Frontal cortex (tissue), 4 donors: ENCODE data around the gene INTS13. TPM values are rescaled to one million over a fixed set of nuclear protein-coding genes. Genes with fewer than 3 reads are reported as not detected.
"Not testable (repeated sequence)": the region's sequence is repeated elsewhere in the genome, so short reads cannot be mapped to it uniquely, and the experiment has no call there.

Experiments used
- DNase-seq, 2 donors: peaks; one replicate each; pipeline ENCODE4 v3.0.0; 2012; ENCODE audit warnings: low spot score in 2 of 2
- FAIRE-seq: peaks from 2 replicates; lab custom pipeline; 2012; peaks lifted over from hg19 to GRCh38; lab: Jason Lieb, UNC
- total RNA-seq: library from RNA; depleted of rRNA; stranded (reverse); fragments of >200 nt; gene quantifications from one replicate; pipeline ENCODE4 v1.2.3, GENCODE V29; 2014
- donor health status: control.
- donor health status: control.
- donor health status: control.

Gene INTS13, protein sequence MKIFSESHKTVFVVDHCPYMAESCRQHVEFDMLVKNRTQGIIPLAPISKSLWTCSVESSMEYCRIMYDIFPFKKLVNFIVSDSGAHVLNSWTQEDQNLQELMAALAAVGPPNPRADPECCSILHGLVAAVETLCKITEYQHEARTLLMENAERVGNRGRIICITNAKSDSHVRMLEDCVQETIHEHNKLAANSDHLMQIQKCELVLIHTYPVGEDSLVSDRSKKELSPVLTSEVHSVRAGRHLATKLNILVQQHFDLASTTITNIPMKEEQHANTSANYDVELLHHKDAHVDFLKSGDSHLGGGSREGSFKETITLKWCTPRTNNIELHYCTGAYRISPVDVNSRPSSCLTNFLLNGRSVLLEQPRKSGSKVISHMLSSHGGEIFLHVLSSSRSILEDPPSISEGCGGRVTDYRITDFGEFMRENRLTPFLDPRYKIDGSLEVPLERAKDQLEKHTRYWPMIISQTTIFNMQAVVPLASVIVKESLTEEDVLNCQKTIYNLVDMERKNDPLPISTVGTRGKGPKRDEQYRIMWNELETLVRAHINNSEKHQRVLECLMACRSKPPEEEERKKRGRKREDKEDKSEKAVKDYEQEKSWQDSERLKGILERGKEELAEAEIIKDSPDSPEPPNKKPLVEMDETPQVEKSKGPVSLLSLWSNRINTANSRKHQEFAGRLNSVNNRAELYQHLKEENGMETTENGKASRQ
- 26.9 TPM for total RNA-seq

DNA sequence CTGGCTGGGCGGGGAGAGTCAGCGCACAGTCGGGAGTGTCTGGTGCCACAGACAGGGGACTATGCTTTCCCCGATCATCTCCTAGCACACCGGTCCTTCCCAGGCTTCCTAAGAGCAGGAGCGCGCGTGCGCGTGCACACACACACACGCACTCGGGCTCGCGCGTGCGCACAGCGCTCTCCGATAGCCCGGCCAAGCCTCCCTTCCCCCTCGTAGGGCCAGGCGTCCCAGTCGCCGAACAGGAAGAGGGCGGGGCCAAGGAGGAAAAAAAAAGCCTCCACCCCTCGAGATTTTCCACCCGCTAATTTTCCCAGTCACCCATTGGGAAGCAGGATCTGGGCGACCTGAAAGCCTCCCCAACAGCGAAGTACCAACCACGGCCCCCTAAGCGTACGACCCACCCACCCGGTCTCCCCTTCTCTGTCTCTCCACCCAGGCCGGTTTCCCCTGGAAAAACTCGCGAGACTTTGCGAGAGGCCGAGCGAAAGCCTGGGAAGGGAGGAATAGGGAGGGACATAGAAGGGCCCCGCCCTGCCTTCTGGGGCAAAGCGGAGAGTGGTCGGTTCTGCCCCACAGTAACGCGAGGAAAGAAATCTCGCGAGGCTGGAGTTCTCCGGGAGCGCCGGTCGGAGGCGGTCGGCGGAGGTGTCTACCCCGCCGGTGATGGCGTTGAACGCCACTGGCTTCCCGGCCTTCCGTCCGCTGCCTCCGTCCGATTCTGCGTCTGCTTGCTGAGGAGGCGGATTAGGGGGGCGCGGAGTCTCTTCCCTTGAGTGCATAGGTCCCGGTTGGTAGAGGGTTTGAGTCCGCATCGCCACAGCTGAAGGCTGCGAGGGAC, at the start of gene INTS13, which contains the start of gene FGFR1OP2:
TSS of gene INTS13 (minus strand) at position 119 of the 838 bp plus-strand sequence. CDS start 1,178 bp downstream, outside the sequence.
TSS of gene FGFR1OP2 (plus strand) at position 608 of the 838 bp plus-strand sequence. CDS start 15,689 bp downstream, outside the sequence.
- no peak for FAIRE-seq
- peak; percentile 87 to 94 for DNase-seq

GRCh38 chr12:26982866-26983265, 45.1 kb upstream of the INTS13 start:
- FAIRE-seq (no peak), DNase-seq (no peak)

- FAIRE-seq (no peak), DNase-seq (no peak)
Observed at GRCh38 chr12:26979733-26980132, 42.0 kb upstream of the INTS13 start.

DNA sequence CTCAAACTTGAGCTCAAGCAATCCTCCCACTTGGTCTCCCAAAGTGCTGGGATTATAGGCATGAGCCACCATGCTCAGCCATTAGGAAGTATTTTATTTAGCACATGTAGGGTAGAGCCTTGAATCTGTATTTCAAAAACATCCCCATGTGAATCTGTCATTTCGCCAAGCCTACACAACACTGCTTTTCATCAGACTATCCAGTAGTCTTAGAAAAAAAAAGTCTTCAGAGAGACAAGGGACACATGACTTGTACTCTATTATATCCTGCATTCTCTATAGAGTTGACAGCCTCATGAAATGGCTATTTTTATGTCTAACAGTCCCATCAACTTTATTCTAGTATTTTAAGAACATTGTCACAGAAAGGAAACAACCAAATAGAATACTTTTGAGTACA, 41.0 kb upstream of the INTS13 start:
- no peak for FAIRE-seq
- peak in 1 of 2 donors; percentile 10 for DNase-seq

DNA sequence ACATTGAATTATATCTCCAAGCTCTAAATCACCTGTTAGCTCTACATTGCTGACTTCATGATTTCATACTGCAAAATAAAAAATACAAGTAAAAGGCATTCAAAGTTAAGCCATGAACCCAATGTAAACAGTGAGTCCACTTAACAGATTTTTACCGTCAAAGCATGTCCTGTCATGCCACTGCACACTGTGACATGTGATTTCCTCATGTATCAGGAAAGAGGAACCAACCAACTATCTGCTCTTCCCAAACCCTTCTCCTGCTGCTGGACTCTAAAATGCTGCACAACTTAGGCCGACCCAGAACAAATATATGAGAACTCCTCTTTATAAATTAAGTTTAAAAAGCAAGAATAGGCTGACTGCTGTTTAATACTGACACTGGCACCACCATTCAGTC, 38.9 kb upstream of the INTS13 start:
- no peak for FAIRE-seq
- no peak for DNase-seq

- FAIRE-seq (no peak), DNase-seq (no peak)
Observed at GRCh38 chr12:26971963-26972362, 34.2 kb upstream of the INTS13 start.

GRCh38 chr12:26970136-26970535, 32.4 kb upstream of the INTS13 start:
- DNase-seq (no peak), FAIRE-seq (no peak)

DNA sequence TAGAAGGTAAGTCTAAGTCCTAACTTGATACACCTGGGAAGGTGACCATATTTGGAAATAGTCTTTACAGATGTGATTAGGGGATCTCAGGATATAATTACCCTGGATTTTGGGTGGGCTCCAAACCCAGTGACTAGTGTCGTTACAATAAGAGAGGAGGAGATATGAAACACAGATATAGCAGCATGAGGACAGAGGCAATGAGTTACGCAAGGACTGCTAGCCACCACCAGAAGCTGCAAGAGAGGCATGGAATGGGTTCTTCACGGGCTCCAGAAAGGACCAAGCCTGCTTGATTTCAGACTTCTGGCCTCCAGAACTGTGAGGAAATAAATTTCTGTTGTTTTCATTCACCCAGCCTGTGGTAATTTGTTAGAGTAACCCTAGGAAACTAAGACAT, 29.1 kb upstream of the INTS13 start:
- DNase-seq (no peak), FAIRE-seq (no peak)

GRCh38 chr12:26963413-26963812, 25.6 kb upstream of the INTS13 start:
- FAIRE-seq, result no peak
- DNase-seq, result no peak

DNA sequence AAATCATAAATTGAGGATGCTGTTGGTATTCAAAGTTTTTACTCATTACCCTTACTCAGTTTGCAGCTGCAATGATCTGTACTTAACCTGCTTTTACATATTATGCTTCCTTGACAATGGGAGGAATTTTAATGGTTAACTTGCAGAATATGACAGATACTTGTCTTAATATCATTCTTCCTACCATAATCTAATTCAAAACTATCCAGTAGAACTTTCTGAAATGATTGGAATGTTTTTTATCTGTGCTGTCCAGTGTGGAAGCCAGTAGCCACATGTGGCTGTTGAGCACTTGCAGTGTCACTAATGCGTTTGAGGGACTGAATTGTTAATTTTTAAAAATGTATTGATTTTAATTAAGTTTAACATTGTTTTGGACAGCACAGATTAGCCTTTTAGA, 24.0 kb upstream of the INTS13 start:
- DNase-seq (no peak), FAIRE-seq (no peak)

DNA sequence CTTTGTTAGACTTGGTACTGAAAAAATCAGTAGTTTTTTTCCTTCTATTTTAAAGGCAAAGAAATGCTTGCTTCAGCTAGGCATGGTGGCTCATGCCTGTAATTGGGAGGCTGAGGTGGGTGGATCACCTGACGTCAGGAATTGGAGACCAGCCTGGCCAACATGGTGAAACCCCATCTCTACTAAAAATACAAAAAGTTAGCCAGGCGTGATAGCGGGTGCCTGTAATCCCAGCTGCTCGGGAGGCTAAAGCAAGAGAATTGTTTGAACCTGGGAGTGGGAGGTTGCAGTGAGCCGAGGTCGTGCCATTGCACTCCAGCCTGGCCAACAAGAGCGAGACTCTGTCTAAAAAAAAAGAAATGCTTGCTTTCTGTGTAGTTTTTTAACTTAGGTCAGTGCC, 23.6 kb upstream of the INTS13 start:
- not testable (repeated sequence) for FAIRE-seq, DNase-seq

GRCh38 chr12:26954027-26954426, 16.2 kb upstream of the INTS13 start:
- FAIRE-seq (no peak), DNase-seq (no peak)

DNA sequence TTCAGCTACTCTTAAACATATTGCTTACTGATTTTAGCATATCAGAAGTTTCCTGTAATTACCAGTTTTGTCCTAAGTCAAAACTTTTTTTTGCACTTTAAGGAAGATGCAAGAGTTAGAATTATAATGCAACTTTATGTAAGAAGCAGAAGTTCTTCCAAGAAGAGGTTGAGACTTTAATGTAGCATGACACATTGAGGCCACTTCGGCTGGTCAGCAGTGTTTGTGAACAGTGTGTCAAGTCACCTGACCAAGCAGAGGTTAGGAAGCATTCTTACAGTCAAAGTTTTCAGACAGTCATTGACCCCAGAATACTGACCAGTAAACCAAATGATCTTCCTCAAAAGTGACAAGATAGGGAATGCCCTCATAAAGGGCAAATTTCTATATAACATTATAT, 15.7 kb upstream of the INTS13 start:
- no peak for DNase-seq
- no peak for FAIRE-seq

DNA sequence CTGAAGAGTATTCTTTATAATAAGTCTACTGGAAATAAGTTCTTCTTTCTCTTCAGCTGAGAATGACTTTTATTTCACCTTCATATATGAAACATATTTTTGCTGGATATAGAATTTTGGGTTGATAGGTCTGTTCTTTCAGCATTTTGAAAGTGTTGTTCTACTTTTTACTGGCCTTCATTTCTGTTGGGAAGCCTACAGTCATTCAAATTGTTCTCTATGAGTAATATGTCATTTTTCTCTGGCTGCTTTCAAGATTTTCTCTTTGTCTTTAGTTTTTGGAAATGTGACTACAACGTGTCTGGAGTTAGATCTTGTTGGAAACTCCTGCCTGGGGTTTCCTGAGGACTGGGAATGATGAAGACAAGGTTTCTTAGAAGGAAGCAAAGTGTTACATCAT, 10.5 kb upstream of the INTS13 start:
- DNase-seq (no peak), FAIRE-seq (no peak)

DNA sequence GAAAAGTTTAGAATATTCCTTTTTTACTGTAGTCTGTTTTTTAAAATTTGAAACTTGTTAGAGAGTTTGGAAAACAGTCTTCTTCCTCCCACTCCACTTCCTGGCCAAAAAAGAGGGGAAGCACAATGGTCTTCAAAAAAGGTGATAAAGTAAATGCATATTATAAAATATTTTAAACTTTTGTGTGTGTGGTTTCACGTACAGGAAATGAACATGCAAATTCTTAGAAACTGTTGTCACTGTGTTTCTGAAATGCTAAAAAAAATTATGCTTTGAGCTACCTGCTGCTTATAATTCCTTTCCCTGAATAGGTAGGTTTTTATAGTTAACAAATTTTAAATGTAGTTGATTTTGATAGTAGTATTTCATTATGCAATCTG, 3.4 kb upstream of the INTS13 start:
- FAIRE-seq (no peak), DNase-seq (no peak)

GRCh38 chr12:26940516-26941214, 2.9 kb upstream of the INTS13 start:
- no peak for FAIRE-seq
- DNase-seq, result no peak

DNA sequence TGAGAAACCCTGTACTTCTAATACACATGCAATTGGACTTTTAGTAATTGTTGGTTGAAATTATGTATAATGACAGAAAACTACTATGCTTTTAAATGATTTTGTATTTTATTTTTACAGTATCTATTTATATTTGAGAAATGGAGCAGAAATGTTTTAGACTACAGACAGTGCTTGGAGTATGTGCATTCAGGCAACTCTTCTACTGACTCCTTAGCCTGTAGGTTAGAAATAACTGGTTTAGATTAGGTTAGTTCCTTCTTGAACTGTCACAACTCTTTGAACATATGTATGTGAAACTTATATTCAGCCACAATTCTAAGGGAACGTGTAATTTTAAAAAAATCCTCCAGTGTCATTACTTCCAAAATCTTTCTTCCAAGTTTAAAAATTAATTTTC, 2.2 kb upstream of the INTS13 start:
- FAIRE-seq, result no peak
- no peak for DNase-seq

GRCh38 chr12:26939192-26939832, 1.5 kb upstream of the INTS13 start:
- no peak for FAIRE-seq
- DNase-seq, result no peak

- FAIRE-seq (no peak), DNase-seq (peak in 1 of 2 donors; percentile 5)
Observed at GRCh38 chr12:26938701-26939062, 901 bp upstream of the INTS13 start.
